ENCODE measurements around the gene TCL1A. TPM values are rescaled to one million over a fixed set of nuclear protein-coding genes. Genes with fewer than 3 reads are reported as not detected.

The TCL1A gene
- total and polyA plus RNA-seq, 10 of the 15 experiments (the other 5 are each of a cell fraction or from before 2014, with no cell fraction given) = 5.9 to 283 (median 113) TPM

DNA sequence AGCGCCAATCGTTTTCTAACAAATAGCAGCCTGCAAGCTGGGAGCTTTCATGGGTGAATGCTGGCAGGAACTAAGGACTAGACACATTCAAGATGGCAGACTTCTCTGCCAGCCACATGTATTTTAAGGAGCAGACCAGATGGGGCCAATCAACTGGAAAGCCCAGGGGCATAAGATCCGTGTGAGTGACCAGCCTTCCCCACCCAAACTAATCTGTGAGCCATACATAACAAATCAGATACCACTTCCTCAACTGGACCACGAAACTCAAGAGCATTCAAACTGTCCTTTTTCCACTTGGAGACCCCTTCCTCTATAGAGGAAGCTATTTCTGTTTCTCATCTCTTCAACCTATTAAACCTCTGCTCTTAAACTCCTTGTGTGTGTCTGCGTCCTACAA, 18.0 kb downstream of the TCL1A start (continued):
- TF ChIP-seq, protein P1, sequence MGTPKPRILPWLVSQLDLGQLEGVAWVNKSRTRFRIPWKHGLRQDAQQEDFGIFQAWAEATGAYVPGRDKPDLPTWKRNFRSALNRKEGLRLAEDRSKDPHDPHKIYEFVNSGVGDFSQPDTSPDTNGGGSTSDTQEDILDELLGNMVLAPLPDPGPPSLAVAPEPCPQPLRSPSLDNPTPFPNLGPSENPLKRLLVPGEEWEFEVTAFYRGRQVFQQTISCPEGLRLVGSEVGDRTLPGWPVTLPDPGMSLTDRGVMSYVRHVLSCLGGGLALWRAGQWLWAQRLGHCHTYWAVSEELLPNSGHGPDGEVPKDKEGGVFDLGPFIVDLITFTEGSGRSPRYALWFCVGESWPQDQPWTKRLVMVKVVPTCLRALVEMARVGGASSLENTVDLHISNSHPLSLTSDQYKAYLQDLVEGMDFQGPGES (IDR thresholded peaks at IDR 0.05) = no peak
- no peak for TF ChIP-seq CHD2 (IDR thresholded peaks at IDR 0.05; ENCODE audit: borderline replicate concordance, low read depth, low read length)

DNA sequence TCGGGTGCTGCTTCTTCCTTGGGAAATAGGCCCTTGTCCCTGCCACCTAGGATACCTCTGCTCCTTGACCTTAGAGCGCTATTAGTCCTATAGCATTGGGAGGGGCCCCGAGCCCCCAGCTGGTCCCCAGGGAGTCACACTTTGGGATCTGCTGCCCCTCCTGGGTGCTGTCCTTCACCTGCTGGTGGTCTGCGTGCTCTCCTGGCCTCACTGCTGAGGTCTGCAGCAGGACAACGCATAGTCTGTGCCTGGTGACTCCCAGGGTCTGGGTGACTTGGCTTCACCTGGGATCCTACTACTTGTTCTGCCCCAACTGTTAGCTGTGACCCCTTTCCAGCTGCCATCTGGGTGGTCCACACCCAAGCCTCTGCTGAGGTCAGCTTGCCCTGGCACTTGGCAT, 18.9 kb downstream of the TCL1A start:
- Histone ChIP-seq H2AFZ (ENCODE audit: control insufficient read depth, low read depth, low read length) (no peak overlapping the region), H3K79me2 (ENCODE audit: control insufficient read depth, insufficient read depth, low read length) (no peaks in the 10 kb centered on the region), H3K4me2 (ENCODE audit: control insufficient read depth, insufficient read depth) (no peak overlapping the region), H4K20me1 (ENCODE audit: control insufficient read depth, insufficient read depth) (no peaks in the 10 kb centered on the region), H3K36me3 (ENCODE audit: control insufficient read depth in 2 of 2, insufficient read depth in 2 of 2, low read length in 1 of 2) (no peaks in the 10 kb centered on the region), H3K9ac (ENCODE audit: control insufficient read depth, insufficient read depth, low read length) (no peak overlapping the region), H3K27me3 (replicated peaks in 1 of 2; ENCODE audit: control insufficient read depth in 2 of 2, insufficient read depth in 2 of 2, low read length in 1 of 2) (no peaks in the 10 kb centered on the region), H3K4me1 (ENCODE audit: control insufficient read depth, insufficient read depth, low read length) (peaks cover 32% of the 10 kb centered on the region), H3K4me3 (no peak overlapping the region), H3K27ac (ENCODE audit: control insufficient read depth, insufficient read depth) (no peak overlapping the region), H3K9me3 (replicated peaks; ENCODE audit: control insufficient read depth, insufficient read depth, low read length) (no peaks in the 10 kb centered on the region)
- CTCF ChIA-PET = no interaction called here
- FAIRE-seq (no peak), ATAC-seq (no peak), DNase-seq (ENCODE audit: low read depth, low spot score) (no peak)
- in situ Hi-C loops (cut with MboI) = no loop called here
- SMC1A ChIA-PET (ENCODE audit: uncharacterized antibody, unreplicated experiment) = interaction anchor here (1.5 kb wide), 1 partner anchor 27 kb away, joined by 6 read pairs; no protein-coding TSS in a partner anchor
- intact Hi-C loops (cut with micrococcal nuclease; ENCODE audit: unreplicated experiment) = no loop called here
- no TSS peak for BruUV-seq (replicated peaks)
- WGBS (ENCODE audit: insufficient coverage, insufficient replicate concordance, low lambda C conversion rate, missing lambda C conversion rate) = 56% methylated on average over 5 of the region's 5 CpGs
- RAD21 ChIA-PET (ENCODE audit: unreplicated experiment) = no interaction called here
- TF ChIP-seq, protein P2, sequence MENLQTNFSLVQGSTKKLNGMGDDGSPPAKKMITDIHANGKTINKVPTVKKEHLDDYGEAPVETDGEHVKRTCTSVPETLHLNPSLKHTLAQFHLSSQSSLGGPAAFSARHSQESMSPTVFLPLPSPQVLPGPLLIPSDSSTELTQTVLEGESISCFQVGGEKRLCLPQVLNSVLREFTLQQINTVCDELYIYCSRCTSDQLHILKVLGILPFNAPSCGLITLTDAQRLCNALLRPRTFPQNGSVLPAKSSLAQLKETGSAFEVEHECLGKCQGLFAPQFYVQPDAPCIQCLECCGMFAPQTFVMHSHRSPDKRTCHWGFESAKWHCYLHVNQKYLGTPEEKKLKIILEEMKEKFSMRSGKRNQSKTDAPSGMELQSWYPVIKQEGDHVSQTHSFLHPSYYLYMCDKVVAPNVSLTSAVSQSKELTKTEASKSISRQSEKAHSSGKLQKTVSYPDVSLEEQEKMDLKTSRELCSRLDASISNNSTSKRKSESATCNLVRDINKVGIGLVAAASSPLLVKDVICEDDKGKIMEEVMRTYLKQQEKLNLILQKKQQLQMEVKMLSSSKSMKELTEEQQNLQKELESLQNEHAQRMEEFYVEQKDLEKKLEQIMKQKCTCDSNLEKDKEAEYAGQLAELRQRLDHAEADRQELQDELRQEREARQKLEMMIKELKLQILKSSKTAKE (IDR thresholded peaks at IDR 0.05; ENCODE audit: low read depth, poor library complexity, severe bottlenecking) = no peak
- TF ChIP-seq CEBPB (IDR thresholded peaks at IDR 0.05; ENCODE audit: borderline replicate concordance in 1 of 2, low read depth in 2 of 2, low read length in 2 of 2) (no peak), MYB (IDR thresholded peaks at IDR 0.05; ENCODE audit: borderline replicate concordance, low read depth, low read length) (no peak), TBL1XR1 (IDR thresholded peaks at IDR 0.05; ENCODE audit: low read depth, low read length) (no peak), MYC (IDR thresholded peaks at IDR 0.05; ENCODE audit: insufficient read depth, insufficient read length, insufficient replicate concordance, low read length, severe bottlenecking) (no peak), BACH1 (IDR thresholded peaks at IDR 0.05; ENCODE audit: borderline replicate concordance) (no peak), NBN (IDR thresholded peaks at IDR 0.05) (no peak), MEF2B (IDR thresholded peaks at IDR 0.05; ENCODE audit: partially characterized antibody, poor library complexity, severe bottlenecking) (no peak), TCF7 (IDR thresholded peaks at IDR 0.05; ENCODE audit: borderline replicate concordance) (no peak), ASH2L (IDR thresholded peaks at IDR 0.05; ENCODE audit: borderline replicate concordance, low read depth) (no peak)
- TF ChIP-seq, protein P3, sequence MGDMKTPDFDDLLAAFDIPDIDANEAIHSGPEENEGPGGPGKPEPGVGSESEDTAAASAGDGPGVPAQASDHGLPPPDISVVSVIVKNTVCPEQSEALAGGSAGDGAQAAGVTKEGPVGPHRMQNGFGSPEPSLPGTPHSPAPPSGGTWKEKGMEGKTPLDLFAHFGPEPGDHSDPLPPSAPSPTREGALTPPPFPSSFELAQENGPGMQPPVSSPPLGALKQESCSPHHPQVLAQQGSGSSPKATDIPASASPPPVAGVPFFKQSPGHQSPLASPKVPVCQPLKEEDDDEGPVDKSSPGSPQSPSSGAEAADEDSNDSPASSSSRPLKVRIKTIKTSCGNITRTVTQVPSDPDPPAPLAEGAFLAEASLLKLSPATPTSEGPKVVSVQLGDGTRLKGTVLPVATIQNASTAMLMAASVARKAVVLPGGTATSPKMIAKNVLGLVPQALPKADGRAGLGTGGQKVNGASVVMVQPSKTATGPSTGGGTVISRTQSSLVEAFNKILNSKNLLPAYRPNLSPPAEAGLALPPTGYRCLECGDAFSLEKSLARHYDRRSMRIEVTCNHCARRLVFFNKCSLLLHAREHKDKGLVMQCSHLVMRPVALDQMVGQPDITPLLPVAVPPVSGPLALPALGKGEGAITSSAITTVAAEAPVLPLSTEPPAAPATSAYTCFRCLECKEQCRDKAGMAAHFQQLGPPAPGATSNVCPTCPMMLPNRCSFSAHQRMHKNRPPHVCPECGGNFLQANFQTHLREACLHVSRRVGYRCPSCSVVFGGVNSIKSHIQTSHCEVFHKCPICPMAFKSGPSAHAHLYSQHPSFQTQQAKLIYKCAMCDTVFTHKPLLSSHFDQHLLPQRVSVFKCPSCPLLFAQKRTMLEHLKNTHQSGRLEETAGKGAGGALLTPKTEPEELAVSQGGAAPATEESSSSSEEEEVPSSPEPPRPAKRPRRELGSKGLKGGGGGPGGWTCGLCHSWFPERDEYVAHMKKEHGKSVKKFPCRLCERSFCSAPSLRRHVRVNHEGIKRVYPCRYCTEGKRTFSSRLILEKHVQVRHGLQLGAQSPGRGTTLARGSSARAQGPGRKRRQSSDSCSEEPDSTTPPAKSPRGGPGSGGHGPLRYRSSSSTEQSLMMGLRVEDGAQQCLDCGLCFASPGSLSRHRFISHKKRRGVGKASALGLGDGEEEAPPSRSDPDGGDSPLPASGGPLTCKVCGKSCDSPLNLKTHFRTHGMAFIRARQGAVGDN (IDR thresholded peaks at IDR 0.05) = no peak
- TF ChIP-seq, protein P4, sequence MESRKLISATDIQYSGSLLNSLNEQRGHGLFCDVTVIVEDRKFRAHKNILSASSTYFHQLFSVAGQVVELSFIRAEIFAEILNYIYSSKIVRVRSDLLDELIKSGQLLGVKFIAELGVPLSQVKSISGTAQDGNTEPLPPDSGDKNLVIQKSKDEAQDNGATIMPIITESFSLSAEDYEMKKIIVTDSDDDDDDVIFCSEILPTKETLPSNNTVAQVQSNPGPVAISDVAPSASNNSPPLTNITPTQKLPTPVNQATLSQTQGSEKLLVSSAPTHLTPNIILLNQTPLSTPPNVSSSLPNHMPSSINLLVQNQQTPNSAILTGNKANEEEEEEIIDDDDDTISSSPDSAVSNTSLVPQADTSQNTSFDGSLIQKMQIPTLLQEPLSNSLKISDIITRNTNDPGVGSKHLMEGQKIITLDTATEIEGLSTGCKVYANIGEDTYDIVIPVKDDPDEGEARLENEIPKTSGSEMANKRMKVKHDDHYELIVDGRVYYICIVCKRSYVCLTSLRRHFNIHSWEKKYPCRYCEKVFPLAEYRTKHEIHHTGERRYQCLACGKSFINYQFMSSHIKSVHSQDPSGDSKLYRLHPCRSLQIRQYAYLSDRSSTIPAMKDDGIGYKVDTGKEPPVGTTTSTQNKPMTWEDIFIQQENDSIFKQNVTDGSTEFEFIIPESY (IDR thresholded peaks at IDR 0.05) = no peak
- POLR2A ChIA-PET = no interaction called here

Measured in GM12878 (cell line).